ENCODE measurements around the gene GPHA2. TPM values are rescaled to one million over a fixed set of nuclear protein-coding genes. Genes with fewer than 3 reads are reported as not detected.

Gene GPHA2
- polyA plus RNA-seq, 1 donor from 2014 or later: not detected

DNA sequence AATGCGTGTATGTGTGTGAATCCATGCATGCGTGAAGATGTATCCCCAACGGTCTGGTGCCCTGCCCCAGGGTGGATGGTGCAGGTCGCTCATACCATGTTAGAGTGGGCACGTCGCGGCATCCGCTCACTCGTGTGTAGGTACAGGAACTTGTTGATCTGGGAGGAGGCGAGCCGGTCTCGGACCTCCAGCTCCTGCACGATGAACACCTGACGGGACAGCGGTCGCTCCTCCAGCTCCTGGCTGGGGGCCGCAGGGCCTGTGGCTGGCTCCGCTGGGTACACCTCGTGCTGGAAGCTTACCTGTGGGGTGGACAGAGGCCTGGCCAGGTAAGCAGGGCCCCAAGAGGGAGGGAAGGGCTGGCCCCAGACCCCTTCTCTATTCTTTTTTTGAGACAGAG is 37.2 kb downstream of the GPHA2 start:
- no peaks in the 10 kb centered on the region for H3F3A ChIP-seq (ENCODE audit: insufficient read depth, low read length, poor library complexity, severe bottlenecking)
- H3K27ac ChIP-seq (ENCODE audit: low read length): no peak overlapping the region
- H2AFZ ChIP-seq (ENCODE audit: low read depth, low read length): no peak overlapping the region
- H3K9me3 ChIP-seq (ENCODE audit: low read length): no peaks in the 10 kb centered on the region
- H3K4me3 ChIP-seq (ENCODE audit: low read length): no peak overlapping the region
- no peaks in the 10 kb centered on the region for H4K20me1 ChIP-seq (ENCODE audit: insufficient read depth)
- no peak overlapping the region for H3K4me2 ChIP-seq (ENCODE audit: low read length)
- TF ChIP-seq RAD21 (conservative IDR thresholded peaks at IDR 0.05) (no peak), SMC3 (conservative IDR thresholded peaks at IDR 0.05; ENCODE audit: poor library complexity) (no peak), EP300 (conservative IDR thresholded peaks at IDR 0.05; ENCODE audit: poor library complexity, severe bottlenecking) (no peak), MXI1 (conservative IDR thresholded peaks at IDR 0.05; ENCODE audit: poor library complexity, severe bottlenecking) (no peak), TAF1 (IDR thresholded peaks at IDR 0.05; ENCODE audit: low read depth) (no peak)
- TF ChIP-seq, protein P1, sequence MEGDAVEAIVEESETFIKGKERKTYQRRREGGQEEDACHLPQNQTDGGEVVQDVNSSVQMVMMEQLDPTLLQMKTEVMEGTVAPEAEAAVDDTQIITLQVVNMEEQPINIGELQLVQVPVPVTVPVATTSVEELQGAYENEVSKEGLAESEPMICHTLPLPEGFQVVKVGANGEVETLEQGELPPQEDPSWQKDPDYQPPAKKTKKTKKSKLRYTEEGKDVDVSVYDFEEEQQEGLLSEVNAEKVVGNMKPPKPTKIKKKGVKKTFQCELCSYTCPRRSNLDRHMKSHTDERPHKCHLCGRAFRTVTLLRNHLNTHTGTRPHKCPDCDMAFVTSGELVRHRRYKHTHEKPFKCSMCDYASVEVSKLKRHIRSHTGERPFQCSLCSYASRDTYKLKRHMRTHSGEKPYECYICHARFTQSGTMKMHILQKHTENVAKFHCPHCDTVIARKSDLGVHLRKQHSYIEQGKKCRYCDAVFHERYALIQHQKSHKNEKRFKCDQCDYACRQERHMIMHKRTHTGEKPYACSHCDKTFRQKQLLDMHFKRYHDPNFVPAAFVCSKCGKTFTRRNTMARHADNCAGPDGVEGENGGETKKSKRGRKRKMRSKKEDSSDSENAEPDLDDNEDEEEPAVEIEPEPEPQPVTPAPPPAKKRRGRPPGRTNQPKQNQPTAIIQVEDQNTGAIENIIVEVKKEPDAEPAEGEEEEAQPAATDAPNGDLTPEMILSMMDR (IDR thresholded peaks at IDR 0.05; ENCODE audit: poor library complexity, severe bottlenecking): no peak
- H3K9ac ChIP-seq (ENCODE audit: low read length): no peak overlapping the region
- no peaks in the 10 kb centered on the region for H3K36me3 ChIP-seq (ENCODE audit: insufficient read depth, low read length)
- no peaks in the 10 kb centered on the region for H3K9me2 ChIP-seq (ENCODE audit: insufficient read depth, low read length)
- no peaks in the 10 kb centered on the region for H3K79me2 ChIP-seq (replicated peaks; ENCODE audit: insufficient read depth, low read length)
- H3K27me3 ChIP-seq (ENCODE audit: insufficient read depth, low read depth, low read length): no peaks in the 10 kb centered on the region

DNA sequence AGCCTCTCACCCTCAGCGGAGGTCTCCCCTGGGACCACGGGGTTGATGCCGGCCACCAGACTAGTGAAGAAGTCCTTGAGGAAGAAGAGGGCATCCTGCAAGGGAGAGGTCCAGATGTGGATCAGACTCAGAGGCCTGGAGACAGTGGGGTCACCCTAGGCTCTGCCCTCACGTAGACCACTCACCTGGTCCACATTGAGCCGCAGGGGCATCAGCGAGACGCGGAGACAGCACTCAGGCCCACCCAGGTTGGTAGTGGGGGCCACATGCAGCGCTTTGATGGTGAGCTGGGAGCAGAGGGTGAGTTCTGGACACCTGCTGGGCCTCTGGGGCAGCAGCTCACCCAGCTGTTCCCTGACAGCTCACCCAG is 37.6 kb downstream of the GPHA2 start:
- H3F3A ChIP-seq (ENCODE audit: insufficient read depth, low read length, poor library complexity, severe bottlenecking): no peaks in the 10 kb centered on the region
- H3K79me2 ChIP-seq (replicated peaks; ENCODE audit: insufficient read depth, low read length): no peaks in the 10 kb centered on the region
- no peaks in the 10 kb centered on the region for H3K9me2 ChIP-seq (ENCODE audit: insufficient read depth, low read length)
- H4K20me1 ChIP-seq (ENCODE audit: insufficient read depth): no peaks in the 10 kb centered on the region
- H3K4me2 ChIP-seq (ENCODE audit: low read length): no peak overlapping the region
- H2AFZ ChIP-seq (ENCODE audit: low read depth, low read length): no peak overlapping the region
- H3K36me3 ChIP-seq (ENCODE audit: insufficient read depth, low read length): no peaks in the 10 kb centered on the region
- no peak overlapping the region for H3K4me3 ChIP-seq (ENCODE audit: low read length)
- H3K27me3 ChIP-seq (ENCODE audit: insufficient read depth, low read depth, low read length): no peaks in the 10 kb centered on the region
- no peak for TF ChIP-seq TAF1 (IDR thresholded peaks at IDR 0.05; ENCODE audit: low read depth)
- TF ChIP-seq, protein P1 (IDR thresholded peaks at IDR 0.05; ENCODE audit: poor library complexity, severe bottlenecking): no peak
- TF ChIP-seq RAD21 (conservative IDR thresholded peaks at IDR 0.05): no peak
- TF ChIP-seq POLR2AphosphoS5 (IDR thresholded peaks at IDR 0.05): no peak
- no peak for TF ChIP-seq MXI1 (conservative IDR thresholded peaks at IDR 0.05; ENCODE audit: poor library complexity, severe bottlenecking)
- no peak for TF ChIP-seq SMC3 (conservative IDR thresholded peaks at IDR 0.05; ENCODE audit: poor library complexity)
- no peak for TF ChIP-seq REST (IDR thresholded peaks at IDR 0.05; ENCODE audit: borderline replicate concordance)
- TF ChIP-seq EZH2 (IDR thresholded peaks at IDR 0.05; ENCODE audit: borderline replicate concordance, insufficient read depth, low read length, poor library complexity, severe bottlenecking): no peak
- TF ChIP-seq EP300 (conservative IDR thresholded peaks at IDR 0.05; ENCODE audit: poor library complexity, severe bottlenecking): no peak
- no peaks in the 10 kb centered on the region for H3K9me3 ChIP-seq (ENCODE audit: low read length)
- H3K9ac ChIP-seq (ENCODE audit: low read length): no peak overlapping the region
- no peak overlapping the region for H3K27ac ChIP-seq (ENCODE audit: low read length)
